Neural progenitor cell (in vitro differentiated cells): Measurements from ENCODE around the gene ATP2A3. TPM values are rescaled to one million over a fixed set of nuclear protein-coding genes. Genes with fewer than 3 reads are reported as not detected.

Experiments
- DNase-seq: peaks from one replicate; pipeline ENCODE4 v3.0.0-alpha.2; 2016; ENCODE audit warnings: low spot score
- H2AFZ ChIP-seq: fragments of 200-600 bp; sonication (generic); replicated peaks from 2 replicates; pipeline ENCODE4 v1.6.1; 2016; ENCODE audit warnings: antibody characterized with exemption
- H3F3A ChIP-seq: fragments of 200-600 bp; sonication (generic); 2 replicates; pipeline ENCODE4 v1.6.1; 2016; ENCODE audit warnings: antibody characterized with exemption, low read depth
- H3K27ac ChIP-seq: fragments of 200-600 bp; sonication (generic); 2 replicates; pipeline ENCODE4 v1.5.1; 2016; ENCODE audit warnings: mild to moderate bottlenecking
- H3K27me3 ChIP-seq: fragments of 200-600 bp; sonication (generic); 2 replicates; pipeline ENCODE4 v1.6.1; 2016; ENCODE audit warnings: mild to moderate bottlenecking, moderate library complexity
- H3K36me3 ChIP-seq: fragments of 200-600 bp; sonication (generic); 2 replicates; pipeline ENCODE4 v1.5.1; 2016
- H3K4me1 ChIP-seq: fragments of 200-600 bp; sonication (generic); 2 replicates; pipeline ENCODE4 v1.6.1; 2016; ENCODE audit warnings: mixed run types
- H3K4me2 ChIP-seq: fragments of 200-600 bp; sonication (generic); 2 replicates; pipeline ENCODE4 v1.6.1; 2016
- H3K4me3 ChIP-seq: fragments of 200-600 bp; sonication (generic); 2 replicates; pipeline ENCODE4 v1.5.1; 2016
- H3K79me2 ChIP-seq: fragments of 200-600 bp; sonication (generic); 2 replicates; pipeline ENCODE4 v1.6.1; 2016; ENCODE audit warnings: low read depth
- H3K9ac ChIP-seq: fragments of 200-600 bp; sonication (generic); 2 replicates; pipeline ENCODE4 v1.6.1; 2016
- H3K9me3 ChIP-seq: fragments of 200-600 bp; sonication (generic); 2 replicates; pipeline ENCODE4 v1.5.1; 2016; ENCODE audit warnings: low read depth
- H4K20me1 ChIP-seq: fragments of 200-600 bp; sonication (generic); 2 replicates; pipeline ENCODE4 v1.6.1; 2016; ENCODE audit warnings: low read depth
- H3K27ac Mint-ChIP-seq: 3 replicates; pipeline ENCODE4 v1.8.0; 2021; ENCODE audit warnings: mixed read lengths
- H3K27me3 Mint-ChIP-seq: 2 replicates; pipeline ENCODE4 v1.8.0; 2022; ENCODE audit warnings: low read depth, mild to moderate bottlenecking, inconsistent platforms, moderate library complexity, mixed read lengths; ENCODE audit not compliant: insufficient read depth
- H3K36me3 Mint-ChIP-seq: 3 replicates; pipeline ENCODE4 v1.8.0; 2021; ENCODE audit warnings: mixed read lengths
- H3K4me1 Mint-ChIP-seq: 3 replicates; pipeline ENCODE4 v1.8.0; 2021; ENCODE audit warnings: mixed read lengths
- H3K4me3 Mint-ChIP-seq: 3 replicates; pipeline ENCODE4 v1.8.0; 2021; ENCODE audit warnings: mild to moderate bottlenecking, moderate library complexity, mixed read lengths
- H3K9me3 Mint-ChIP-seq: 3 replicates; pipeline ENCODE4 v1.8.0; 2020; ENCODE audit warnings: mixed read lengths
- EZH2 ChIP-seq: fragments of 200-600 bp; sonication (generic); IDR thresholded peaks from 2 replicates; pipeline ENCODE4 v1.6.1; 2017; ENCODE audit warnings: antibody characterized with exemption, mild to moderate bottlenecking, moderate library complexity
- EZH2phosphoT487 ChIP-seq: fragments of 200-600 bp; sonication (generic); IDR thresholded peaks from 2 replicates; pipeline ENCODE4 v1.6.1; 2017; ENCODE audit warnings: antibody characterized with exemption
- total RNA-seq: library from RNA; depleted of rRNA; stranded (reverse); fragments of >200 nt; gene quantifications from 2 replicates; pipeline ENCODE4 v1.2.3, GENCODE V29; 2015; ENCODE audit warnings: low replicate concordance
- TF ChIP-seq, protein P1 (sequence below): fragments of 200-600 bp; sonication (generic); IDR thresholded peaks from 2 replicates; pipeline ENCODE4 v1.5.1; 2017; ENCODE audit warnings: antibody characterized with exemption, mild to moderate bottlenecking

ATP2A3 gene
- total RNA-seq, 1 donor from 2014 or later: 0.65 TPM

DNA sequence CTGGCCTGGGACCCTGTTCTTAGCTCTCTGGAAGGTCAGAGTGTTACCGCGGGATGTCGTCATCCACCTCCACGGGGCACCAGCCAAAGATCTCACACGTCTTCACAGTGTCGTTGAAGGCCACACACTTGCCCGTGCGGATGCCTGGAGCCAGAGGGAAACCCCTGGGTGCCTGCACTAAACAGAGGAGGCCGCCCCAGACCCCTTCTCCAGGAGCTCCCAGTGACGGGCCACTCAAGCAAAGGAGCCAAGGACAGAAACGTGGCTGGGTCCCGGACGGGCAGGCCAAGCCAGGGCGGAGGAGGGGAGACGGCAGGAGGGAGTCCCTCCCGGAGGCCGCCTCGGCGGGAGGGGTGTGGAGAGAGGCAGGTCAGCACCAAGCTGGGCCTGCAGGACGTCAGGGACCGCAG, 60.4 kb downstream of the ATP2A3 start:
- no peak overlapping the region for H3K4me3 Mint-ChIP-seq
- Histone ChIP-seq H2AFZ (no peak overlapping the region), H3K4me2 (no peak overlapping the region), H3K27me3 (no peaks in the 10 kb centered on the region), H3K36me3 (no peaks in the 10 kb centered on the region), H3K9me3 (no peaks in the 10 kb centered on the region), H4K20me1 (no peaks in the 10 kb centered on the region), H3K9ac (no peak overlapping the region), H3K4me3 (no peak overlapping the region), H3F3A (no peaks in the 10 kb centered on the region), H3K79me2 (no peaks in the 10 kb centered on the region), H3K4me1 (no peaks in the 10 kb centered on the region), H3K27ac (no peak overlapping the region)
- H3K36me3 Mint-ChIP-seq: no peaks in the 10 kb centered on the region
- DNase-seq: no peak
- TF ChIP-seq, protein P1, sequence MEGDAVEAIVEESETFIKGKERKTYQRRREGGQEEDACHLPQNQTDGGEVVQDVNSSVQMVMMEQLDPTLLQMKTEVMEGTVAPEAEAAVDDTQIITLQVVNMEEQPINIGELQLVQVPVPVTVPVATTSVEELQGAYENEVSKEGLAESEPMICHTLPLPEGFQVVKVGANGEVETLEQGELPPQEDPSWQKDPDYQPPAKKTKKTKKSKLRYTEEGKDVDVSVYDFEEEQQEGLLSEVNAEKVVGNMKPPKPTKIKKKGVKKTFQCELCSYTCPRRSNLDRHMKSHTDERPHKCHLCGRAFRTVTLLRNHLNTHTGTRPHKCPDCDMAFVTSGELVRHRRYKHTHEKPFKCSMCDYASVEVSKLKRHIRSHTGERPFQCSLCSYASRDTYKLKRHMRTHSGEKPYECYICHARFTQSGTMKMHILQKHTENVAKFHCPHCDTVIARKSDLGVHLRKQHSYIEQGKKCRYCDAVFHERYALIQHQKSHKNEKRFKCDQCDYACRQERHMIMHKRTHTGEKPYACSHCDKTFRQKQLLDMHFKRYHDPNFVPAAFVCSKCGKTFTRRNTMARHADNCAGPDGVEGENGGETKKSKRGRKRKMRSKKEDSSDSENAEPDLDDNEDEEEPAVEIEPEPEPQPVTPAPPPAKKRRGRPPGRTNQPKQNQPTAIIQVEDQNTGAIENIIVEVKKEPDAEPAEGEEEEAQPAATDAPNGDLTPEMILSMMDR: no peak
- TF ChIP-seq EZH2 (no peak), EZH2phosphoT487 (no peak)
- peaks cover 3% of the 10 kb centered on the region for H3K4me1 Mint-ChIP-seq
- no peaks in the 10 kb centered on the region for H3K27me3 Mint-ChIP-seq
- no peaks in the 10 kb centered on the region for H3K9me3 Mint-ChIP-seq
- H3K27ac Mint-ChIP-seq: no peak overlapping the region

DNA sequence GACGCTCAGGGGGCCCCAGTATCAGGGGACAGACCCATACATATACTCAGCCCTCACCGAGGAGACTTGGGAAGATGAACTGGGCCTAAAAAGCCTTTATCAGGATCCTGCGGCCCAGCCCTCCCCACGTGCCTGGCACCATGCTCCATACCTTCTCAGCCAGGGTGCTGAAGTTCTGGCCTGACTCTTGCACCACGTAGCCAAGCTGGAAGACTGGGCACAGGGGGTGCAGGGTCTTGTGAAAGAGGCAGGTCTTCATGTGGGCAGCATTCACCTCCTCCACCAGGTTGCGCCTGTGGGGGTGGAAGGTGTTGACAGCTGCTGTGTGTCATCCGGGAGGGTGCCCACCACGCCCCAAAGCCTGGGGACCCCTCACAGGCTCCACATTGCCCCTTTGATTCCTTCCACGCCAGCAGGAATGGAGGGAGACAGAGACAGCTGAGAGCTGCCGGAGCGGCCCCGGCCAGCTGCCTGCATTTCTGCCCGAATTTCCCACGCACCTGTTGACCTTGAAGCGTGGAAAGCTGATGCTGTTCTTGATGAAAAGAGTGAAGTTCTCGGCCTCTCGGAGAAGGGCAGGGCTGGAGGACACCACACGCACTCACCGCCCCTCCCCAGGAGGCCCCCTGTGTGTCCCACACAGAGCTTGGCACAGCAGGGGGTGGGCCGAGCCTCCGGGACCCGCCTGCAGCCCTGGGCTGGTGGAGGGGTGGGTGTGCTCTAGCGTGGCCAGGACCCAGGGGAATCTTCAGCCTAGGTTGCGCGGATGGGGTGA, 61.0 kb downstream of the ATP2A3 start:
- Histone ChIP-seq H3F3A (no peaks in the 10 kb centered on the region), H4K20me1 (no peaks in the 10 kb centered on the region), H3K9ac (no peak overlapping the region), H3K27ac (no peak overlapping the region), H3K79me2 (no peaks in the 10 kb centered on the region), H3K4me2 (no peak overlapping the region), H2AFZ (no peak overlapping the region), H3K4me3 (no peak overlapping the region), H3K4me1 (no peaks in the 10 kb centered on the region), H3K27me3 (no peaks in the 10 kb centered on the region), H3K36me3 (no peaks in the 10 kb centered on the region), H3K9me3 (no peaks in the 10 kb centered on the region)
- H3K36me3 Mint-ChIP-seq: no peaks in the 10 kb centered on the region
- no peak overlapping the region for H3K4me3 Mint-ChIP-seq
- DNase-seq: no peak
- H3K4me1 Mint-ChIP-seq: peaks cover 3% of the 10 kb centered on the region
- H3K27me3 Mint-ChIP-seq: peaks cover 2% of the 10 kb centered on the region
- H3K9me3 Mint-ChIP-seq: no peaks in the 10 kb centered on the region
- TF ChIP-seq EZH2: no peak
- H3K27ac Mint-ChIP-seq: no peak overlapping the region

DNA sequence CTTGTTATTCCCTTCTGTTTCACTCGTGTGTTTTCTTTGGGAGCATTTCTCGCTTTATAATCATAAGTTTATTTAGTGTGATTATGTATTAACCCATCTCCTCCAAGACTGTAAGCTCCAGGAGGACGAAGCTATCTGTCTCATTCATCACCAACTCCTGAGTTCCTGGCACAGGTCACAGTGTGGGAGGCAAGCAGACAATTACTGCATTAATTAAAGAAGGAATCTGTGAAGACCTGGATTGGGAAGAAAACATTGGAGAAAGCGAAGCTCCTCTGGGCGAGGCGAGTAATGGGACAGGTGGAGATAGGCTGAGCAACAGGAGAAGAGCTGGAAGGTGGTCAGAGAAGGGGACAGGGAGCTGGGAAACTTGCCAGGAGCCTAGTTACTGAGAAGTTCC, 63.6 kb downstream of the ATP2A3 start:
- H3K36me3 ChIP-seq: no peaks in the 10 kb centered on the region
- Mint-ChIP-seq H3K9me3 (no peaks in the 10 kb centered on the region), H3K4me1 (peaks cover 10% of the 10 kb centered on the region), H3K27me3 (peaks cover 2% of the 10 kb centered on the region), H3K4me3 (no peak overlapping the region), H3K27ac (no peak overlapping the region), H3K36me3 (no peaks in the 10 kb centered on the region)
- no peak overlapping the region for H2AFZ ChIP-seq
- no peak overlapping the region for H3K4me3 ChIP-seq
- H3K9me3 ChIP-seq: no peaks in the 10 kb centered on the region
- no peaks in the 10 kb centered on the region for H3K4me1 ChIP-seq
- H4K20me1 ChIP-seq: no peaks in the 10 kb centered on the region
- DNase-seq: no peak
- no peak for TF ChIP-seq EZH2
- no peak for TF ChIP-seq EZH2phosphoT487
- TF ChIP-seq, protein P1: no peak
- H3K79me2 ChIP-seq: no peaks in the 10 kb centered on the region
- H3K27ac ChIP-seq: no peak overlapping the region
- H3K27me3 ChIP-seq: no peaks in the 10 kb centered on the region
- H3F3A ChIP-seq: no peaks in the 10 kb centered on the region
- H3K9ac ChIP-seq: no peak overlapping the region
- H3K4me2 ChIP-seq: no peak overlapping the region

DNA sequence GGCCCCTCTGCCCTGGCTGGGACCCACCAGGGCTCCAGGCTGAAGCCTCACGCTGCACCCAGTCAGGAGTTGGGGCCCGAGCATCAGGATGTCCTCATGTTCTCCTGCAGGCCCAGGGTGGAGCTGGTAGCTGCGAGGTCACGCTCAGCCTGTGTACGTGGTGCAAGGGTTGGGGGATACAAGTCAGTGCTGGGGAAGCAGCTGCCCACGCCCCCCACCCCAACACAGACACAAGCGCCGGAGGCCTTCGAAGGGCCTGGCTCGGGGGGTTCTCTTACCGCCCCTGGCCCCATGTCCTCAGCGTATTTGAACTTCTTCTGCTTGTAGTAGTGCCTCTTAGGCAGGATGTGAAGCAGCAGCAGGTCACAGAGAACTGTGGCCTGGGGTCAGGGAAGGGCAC, 66.5 kb downstream of the ATP2A3 start:
- Histone ChIP-seq H3K36me3 (no peaks in the 10 kb centered on the region), H3K4me2 (no peak overlapping the region), H3K27me3 (peaks cover 3% of the 10 kb centered on the region), H3K9ac (no peak overlapping the region), H3F3A (no peaks in the 10 kb centered on the region), H3K27ac (no peak overlapping the region), H2AFZ (no peak overlapping the region), H4K20me1 (no peaks in the 10 kb centered on the region), H3K9me3 (no peaks in the 10 kb centered on the region), H3K4me1 (peaks cover 4% of the 10 kb centered on the region), H3K4me3 (no peak overlapping the region), H3K79me2 (no peaks in the 10 kb centered on the region)
- no peaks in the 10 kb centered on the region for H3K9me3 Mint-ChIP-seq
- TF ChIP-seq EZH2phosphoT487 (no peak), EZH2 (no peak)
- TF ChIP-seq, protein P1: no peak
- peaks cover 22% of the 10 kb centered on the region for H3K4me1 Mint-ChIP-seq
- H3K27ac Mint-ChIP-seq: no peak overlapping the region
- H3K36me3 Mint-ChIP-seq: no peaks in the 10 kb centered on the region
- peaks cover 4% of the 10 kb centered on the region for H3K27me3 Mint-ChIP-seq
- DNase-seq: no peak
- H3K4me3 Mint-ChIP-seq: no peak overlapping the region
